ENCODE measurements around the gene NDUFA12. TPM values are rescaled to one million over a fixed set of nuclear protein-coding genes. Genes with fewer than 3 reads are reported as not detected.
A peak's percentile ranks its signal among the peaks of the same experiment; 100 is the strongest.

Gene NDUFA12
- total and polyA plus RNA-seq, 2 of the 13 experiments (the other 11 are each of a cell fraction or from before 2014, with no cell fraction given) = 101 to 173 TPM

DNA sequence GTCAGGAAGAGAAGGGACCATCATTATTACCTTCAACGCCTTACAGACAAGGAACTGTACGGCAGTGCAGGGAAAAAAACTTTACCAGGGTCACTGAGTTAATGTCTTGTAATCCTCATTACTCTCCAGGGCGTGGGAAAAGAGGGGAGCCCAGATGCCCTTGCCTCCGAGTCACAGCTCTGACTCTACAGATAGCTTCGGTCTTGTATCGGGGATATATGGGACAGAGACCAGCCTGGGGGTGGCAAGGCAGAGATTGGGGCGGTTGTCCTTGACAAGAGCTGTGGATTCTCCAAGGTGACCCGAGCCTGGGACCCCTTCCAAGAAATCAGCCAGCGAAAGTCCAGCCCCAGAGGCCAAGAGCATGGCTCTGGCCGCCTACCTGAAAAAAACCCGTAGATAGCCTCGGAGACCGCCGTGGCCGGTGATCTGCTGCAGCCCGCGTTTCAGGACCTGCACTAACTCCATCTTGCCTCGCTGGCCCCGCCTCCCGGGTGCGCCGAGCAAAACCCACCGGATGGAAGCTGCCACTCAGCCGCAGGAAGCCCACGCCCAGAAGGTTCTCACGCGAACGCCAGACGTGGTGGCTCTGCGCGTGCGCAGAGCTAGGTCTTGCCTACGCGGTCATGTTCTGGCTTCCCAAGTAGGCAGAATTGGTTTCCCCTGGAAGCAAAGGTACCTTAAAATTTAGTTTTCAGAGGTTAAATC is at the start of gene NDUFA12 (continued):
- TF ChIP-seq HNRNPH1 (optimal IDR thresholded peaks at IDR 0.05; ENCODE audit: low read depth, low read length) (no peak), NBN (conservative IDR thresholded peaks at IDR 0.05) (no peak), MAFG (CRISPR knock-in tag; IDR thresholded peaks at IDR 0.05) (no peak), FUBP1 (CRISPR knock-in tag; IDR thresholded peaks at IDR 0.05; ENCODE audit: borderline replicate concordance) (no peak), ZNF616 (CRISPR knock-in tag; IDR thresholded peaks at IDR 0.05; ENCODE audit: low read depth) (0 out of 2 replicates have a peak, but pooled peaks have one; percentile 69), ZNF724P (CRISPR knock-in tag; IDR thresholded peaks at IDR 0.05; ENCODE audit: borderline replicate concordance) (no peak; the same call in 1 of the 2 replicates), MTERF4 (CRISPR knock-in tag; IDR thresholded peaks at IDR 0.05) (peak; percentile 85; the same call in 1 of the 2 replicates), SALL1 (CRISPR knock-in tag; IDR thresholded peaks at IDR 0.05) (peak; percentile 91), NR3C1 (CRISPR knock-in tag; IDR thresholded peaks at IDR 0.05) (no peak), ZSCAN30 (CRISPR knock-in tag; IDR thresholded peaks at IDR 0.05) (0 out of 2 replicates have a peak, but pooled peaks have one; percentile 54), ZBTB2 (CRISPR knock-in tag; IDR thresholded peaks at IDR 0.05; ENCODE audit: low read depth) (no peak), ZNF83 (CRISPR knock-in tag; IDR thresholded peaks at IDR 0.05; ENCODE audit: borderline replicate concordance) (peak; percentile 65; the same call in 1 of the 2 replicates), HOXA5 (CRISPR knock-in tag; IDR thresholded peaks at IDR 0.05) (0 out of 2 replicates have a peak, but pooled peaks have one; percentile 33), PREB (CRISPR knock-in tag; IDR thresholded peaks at IDR 0.05) (no peak)
- TF ChIP-seq, protein P1, sequence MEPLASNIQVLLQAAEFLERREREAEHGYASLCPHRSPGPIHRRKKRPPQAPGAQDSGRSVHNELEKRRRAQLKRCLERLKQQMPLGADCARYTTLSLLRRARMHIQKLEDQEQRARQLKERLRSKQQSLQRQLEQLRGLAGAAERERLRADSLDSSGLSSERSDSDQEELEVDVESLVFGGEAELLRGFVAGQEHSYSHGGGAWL (CRISPR knock-in tag; IDR thresholded peaks at IDR 0.05) = peak; percentile 84; the same call in 1 of the 2 replicates
- TF ChIP-seq, protein P2, sequence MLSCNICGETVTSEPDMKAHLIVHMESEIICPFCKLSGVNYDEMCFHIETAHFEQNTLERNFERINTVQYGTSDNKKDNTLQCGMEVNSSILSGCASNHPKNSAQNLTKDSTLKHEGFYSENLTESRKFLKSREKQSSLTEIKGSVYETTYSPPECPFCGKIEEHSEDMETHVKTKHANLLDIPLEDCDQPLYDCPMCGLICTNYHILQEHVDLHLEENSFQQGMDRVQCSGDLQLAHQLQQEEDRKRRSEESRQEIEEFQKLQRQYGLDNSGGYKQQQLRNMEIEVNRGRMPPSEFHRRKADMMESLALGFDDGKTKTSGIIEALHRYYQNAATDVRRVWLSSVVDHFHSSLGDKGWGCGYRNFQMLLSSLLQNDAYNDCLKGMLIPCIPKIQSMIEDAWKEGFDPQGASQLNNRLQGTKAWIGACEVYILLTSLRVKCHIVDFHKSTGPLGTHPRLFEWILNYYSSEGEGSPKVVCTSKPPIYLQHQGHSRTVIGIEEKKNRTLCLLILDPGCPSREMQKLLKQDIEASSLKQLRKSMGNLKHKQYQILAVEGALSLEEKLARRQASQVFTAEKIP (CRISPR knock-in tag; IDR thresholded peaks at IDR 0.05; ENCODE audit: borderline replicate concordance) = no peak
- TF ChIP-seq, protein P3, sequence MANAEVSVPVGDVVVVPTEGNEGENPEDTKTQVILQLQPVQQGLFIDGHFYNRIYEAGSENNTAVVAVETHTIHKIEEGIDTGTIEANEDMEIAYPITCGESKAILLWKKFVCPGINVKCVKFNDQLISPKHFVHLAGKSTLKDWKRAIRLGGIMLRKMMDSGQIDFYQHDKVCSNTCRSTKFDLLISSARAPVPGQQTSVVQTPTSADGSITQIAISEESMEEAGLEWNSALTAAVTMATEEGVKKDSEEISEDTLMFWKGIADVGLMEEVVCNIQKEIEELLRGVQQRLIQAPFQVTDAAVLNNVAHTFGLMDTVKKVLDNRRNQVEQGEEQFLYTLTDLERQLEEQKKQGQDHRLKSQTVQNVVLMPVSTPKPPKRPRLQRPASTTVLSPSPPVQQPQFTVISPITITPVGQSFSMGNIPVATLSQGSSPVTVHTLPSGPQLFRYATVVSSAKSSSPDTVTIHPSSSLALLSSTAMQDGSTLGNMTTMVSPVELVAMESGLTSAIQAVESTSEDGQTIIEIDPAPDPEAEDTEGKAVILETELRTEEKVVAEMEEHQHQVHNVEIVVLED (CRISPR knock-in tag; IDR thresholded peaks at IDR 0.05; ENCODE audit: borderline replicate concordance) = peak; percentile 75; the same call in 1 of the 2 replicates
